AG09309 (cell line): ENCODE data around the gene GOLM1.
"Not testable (repeated sequence)": the region's sequence is repeated elsewhere in the genome, so short reads cannot be mapped to it uniquely, and the experiment has no call there.

Experiments
- DNase-seq: peaks from one replicate; pipeline ENCODE4 v3.0.0-alpha.2; 2010; ENCODE audit warnings: low read depth
- H3K4me3 ChIP-seq: 2 replicates; pipeline ENCODE4 v1.5.1; 2011; ENCODE audit warnings: mild to moderate bottlenecking, low read depth, low read length, moderate library complexity; ENCODE audit not compliant: control insufficient read depth
- TF ChIP-seq, protein P1 (sequence below): IDR thresholded peaks from 2 replicates; pipeline ENCODE4 v1.5.1; 2011; ENCODE audit warnings: mild to moderate bottlenecking, low read depth, low read length, inconsistent platforms; ENCODE audit not compliant: insufficient read depth, control insufficient read depth; ENCODE audit errors: missing control alignments

Gene GOLM1, protein sequence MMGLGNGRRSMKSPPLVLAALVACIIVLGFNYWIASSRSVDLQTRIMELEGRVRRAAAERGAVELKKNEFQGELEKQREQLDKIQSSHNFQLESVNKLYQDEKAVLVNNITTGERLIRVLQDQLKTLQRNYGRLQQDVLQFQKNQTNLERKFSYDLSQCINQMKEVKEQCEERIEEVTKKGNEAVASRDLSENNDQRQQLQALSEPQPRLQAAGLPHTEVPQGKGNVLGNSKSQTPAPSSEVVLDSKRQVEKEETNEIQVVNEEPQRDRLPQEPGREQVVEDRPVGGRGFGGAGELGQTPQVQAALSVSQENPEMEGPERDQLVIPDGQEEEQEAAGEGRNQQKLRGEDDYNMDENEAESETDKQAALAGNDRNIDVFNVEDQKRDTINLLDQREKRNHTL

DNA sequence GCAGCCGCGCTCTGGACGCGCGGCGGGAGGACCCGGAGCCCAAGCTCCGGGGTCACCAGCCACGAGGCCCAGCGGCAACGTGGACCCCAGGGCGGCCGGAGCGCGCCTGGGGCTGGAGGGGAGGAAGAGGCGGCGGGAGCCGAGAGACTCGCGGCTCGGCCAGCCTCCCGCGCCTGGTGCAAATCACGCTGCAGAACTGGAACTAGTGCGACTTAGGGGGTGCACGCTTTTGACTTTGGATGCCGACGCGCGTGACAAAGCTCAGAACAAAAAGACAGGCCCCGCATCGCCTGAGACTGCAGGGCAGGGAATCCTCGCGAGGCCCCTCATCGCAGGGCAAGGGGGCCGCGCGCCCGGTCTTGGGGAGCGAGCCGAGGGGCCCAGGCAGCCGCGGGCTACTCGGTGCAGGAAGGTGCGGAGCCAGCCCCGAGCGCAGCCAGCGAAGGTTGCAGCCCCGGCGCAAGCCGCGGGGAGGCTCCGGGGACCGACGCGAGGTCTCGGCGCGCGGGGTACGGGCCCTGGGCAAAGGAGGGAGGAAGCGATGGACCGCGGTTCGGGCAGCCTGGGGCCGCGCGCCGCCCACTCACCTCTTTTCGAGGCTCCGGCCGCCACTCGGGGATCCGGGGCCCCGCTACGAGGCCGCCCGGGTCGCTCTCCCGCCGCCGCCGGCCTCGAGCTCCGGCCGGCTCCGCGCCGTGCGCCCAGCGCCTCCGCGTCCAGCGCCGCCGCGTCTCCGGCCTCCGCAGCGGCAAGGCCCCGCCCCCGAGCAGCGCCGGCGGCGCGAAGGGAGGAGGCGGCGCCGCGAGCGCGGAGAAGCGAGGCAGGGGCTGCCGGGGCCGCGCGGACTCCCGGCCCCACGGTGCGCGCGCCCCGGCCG, at the start of gene GOLM1:
Gene GOLM1, minus strand, starts transcription at position 735 of the 877 bp plus-strand sequence. CDS start 20,238 bp downstream, outside the sequence.
- DNase-seq = no peak
- peak within 1 kb of the TSS; percentile 76 for H3K4me3 ChIP-seq

DNA sequence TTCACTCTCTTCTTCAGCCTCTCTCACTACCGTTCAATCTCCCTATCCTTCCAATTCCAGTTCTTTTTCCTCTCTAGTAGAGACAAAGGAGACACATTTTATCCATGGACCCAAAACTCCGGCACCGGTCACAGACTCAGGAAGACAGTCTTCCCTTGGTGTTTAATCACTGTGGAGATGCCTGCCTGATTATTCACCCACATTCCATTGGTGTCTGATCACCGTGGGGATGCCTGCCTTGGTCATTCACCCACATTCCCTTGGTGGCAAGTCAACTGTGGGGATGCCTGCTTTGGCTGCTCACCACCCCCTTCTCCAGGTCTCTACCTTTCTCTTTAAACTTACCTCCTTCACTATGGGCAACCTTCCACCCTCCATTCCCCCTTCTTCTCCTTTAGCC, 47.3 kb upstream of the GOLM1 start:
- H3K4me3 ChIP-seq, DNase-seq: not testable (repeated sequence)

More for the DNA sequence above, at the start of gene GOLM1:
- TF ChIP-seq, protein P1, sequence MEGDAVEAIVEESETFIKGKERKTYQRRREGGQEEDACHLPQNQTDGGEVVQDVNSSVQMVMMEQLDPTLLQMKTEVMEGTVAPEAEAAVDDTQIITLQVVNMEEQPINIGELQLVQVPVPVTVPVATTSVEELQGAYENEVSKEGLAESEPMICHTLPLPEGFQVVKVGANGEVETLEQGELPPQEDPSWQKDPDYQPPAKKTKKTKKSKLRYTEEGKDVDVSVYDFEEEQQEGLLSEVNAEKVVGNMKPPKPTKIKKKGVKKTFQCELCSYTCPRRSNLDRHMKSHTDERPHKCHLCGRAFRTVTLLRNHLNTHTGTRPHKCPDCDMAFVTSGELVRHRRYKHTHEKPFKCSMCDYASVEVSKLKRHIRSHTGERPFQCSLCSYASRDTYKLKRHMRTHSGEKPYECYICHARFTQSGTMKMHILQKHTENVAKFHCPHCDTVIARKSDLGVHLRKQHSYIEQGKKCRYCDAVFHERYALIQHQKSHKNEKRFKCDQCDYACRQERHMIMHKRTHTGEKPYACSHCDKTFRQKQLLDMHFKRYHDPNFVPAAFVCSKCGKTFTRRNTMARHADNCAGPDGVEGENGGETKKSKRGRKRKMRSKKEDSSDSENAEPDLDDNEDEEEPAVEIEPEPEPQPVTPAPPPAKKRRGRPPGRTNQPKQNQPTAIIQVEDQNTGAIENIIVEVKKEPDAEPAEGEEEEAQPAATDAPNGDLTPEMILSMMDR = no peak

DNA sequence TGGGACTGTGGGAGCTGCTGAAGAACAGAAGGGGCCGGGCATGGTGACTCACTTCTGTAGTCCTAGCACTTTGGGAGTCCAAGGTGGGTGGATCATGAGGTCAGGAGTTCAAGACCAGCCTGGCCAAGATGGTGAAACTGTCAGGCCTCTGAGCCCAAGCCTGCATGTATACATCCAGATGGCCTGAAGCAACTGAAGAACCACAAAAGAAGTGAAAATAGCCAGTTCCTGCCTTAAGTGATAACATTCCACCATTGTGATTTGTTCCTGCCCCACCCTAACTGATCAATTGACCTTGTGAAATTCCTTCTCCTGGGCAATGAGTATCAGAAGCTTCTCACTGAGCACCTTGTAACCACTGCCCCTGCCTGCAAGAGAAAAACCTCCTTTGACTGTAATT, 46.6 kb upstream of the GOLM1 start:
- H3K4me3 ChIP-seq, DNase-seq: not testable (repeated sequence)

DNA sequence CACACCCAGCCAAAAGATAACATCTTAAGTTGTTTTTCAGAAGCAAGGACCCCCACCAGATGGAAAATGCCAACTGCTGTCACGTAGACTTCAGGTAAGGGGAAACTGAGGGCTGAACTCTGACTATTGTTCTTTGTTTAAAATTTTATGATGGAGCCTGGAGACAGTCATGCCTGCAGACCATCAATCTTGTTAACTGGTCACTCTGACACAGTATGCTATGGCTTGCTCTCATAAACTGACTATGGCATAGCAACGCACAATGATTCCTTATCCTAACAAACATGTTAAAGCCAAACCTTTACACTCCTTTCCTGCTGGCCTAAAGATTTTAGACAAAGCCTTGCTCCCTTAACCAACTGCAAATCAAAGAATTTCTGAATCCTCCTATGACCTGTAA, 43.6 kb upstream of the GOLM1 start:
- TF ChIP-seq, protein P1 = no peak
- H3K4me3 ChIP-seq = no peak overlapping the region
- DNase-seq = no peak

DNA sequence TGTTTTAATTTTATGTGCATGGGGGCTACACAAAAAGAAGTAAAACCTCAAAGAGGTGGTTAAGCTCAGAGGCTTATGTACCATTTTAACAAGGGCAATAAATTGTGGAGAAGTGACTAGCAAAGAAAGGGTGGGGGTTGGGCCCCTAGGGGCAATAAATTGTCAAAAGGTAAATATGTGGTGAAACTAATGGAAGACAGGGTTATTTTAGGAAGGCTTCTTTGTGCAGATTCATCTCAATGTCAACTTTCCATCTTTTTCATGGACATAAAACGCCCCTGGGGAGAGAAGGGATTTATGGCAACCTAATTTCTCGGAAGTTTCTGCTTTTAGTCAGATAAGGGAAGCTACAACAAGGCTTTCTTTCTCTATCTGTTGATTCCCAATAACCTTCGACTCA, 42.5 kb upstream of the GOLM1 start:
- no peak overlapping the region for H3K4me3 ChIP-seq
- TF ChIP-seq, protein P1 = no peak
- DNase-seq = no peak

DNA sequence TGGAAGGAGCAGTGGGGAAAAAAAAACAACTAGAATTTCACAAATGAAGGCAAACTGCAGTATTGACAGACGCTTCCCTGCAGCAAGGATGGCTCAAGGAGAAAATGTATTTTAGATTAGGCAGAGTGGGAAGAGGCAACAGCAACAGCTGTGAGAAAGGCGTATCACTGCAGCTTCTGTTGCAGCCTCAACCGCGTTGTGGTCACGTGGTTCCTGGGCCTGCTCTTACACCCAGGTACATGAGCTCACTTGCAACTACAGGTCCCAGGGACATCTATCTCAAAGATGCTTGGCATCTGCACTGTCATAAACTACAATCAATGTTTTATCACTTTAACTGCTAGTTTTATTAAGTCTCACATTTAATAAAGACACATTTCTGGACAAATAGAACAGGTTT, 36.0 kb upstream of the GOLM1 start:
- TF ChIP-seq, protein P1 = no peak
- H3K4me3 ChIP-seq = no peak overlapping the region
- no peak for DNase-seq

DNA sequence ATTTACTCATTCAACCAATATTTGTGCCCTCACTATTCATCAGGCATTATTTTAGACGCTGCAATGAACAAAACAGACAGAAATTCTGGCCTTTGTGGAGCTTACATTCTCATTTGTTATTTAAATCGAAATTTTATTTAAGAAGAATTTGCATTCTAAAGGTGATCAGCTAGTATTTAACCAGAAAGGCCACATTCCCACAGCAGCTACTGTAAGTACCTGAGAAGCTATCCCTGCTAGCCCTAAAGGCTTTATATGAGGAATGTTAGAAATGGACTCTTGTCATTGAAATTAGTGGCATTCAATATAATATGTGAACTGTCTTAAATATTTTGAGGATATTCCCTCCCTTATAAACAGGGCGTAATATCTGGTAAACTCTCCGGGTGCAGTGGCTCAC, 35.0 kb upstream of the GOLM1 start:
- no peak overlapping the region for H3K4me3 ChIP-seq
- DNase-seq = no peak
- TF ChIP-seq, protein P1 = no peak
